ENCODE results near the gene TULP4. TPM values are rescaled to one million over a fixed set of nuclear protein-coding genes. Genes with fewer than 3 reads are reported as not detected.
"Not testable (repeated sequence)": the region's sequence is repeated elsewhere in the genome, so short reads cannot be mapped to it uniquely, and the experiment has no call there.

TULP4 gene
- total RNA-seq, 1 donor from 2014 or later = 104 TPM

GRCh38 chr6:158389193-158389919 lies 77.1 kb downstream of the TULP4 start:
- H3K9me3 ChIP-seq = peaks cover 6% of the 10 kb centered on the region
- H3K4me1 ChIP-seq = no peaks in the 10 kb centered on the region
- no peak for ATAC-seq
- H3K4me3 ChIP-seq = no peak overlapping the region
- TF ChIP-seq, protein P1, sequence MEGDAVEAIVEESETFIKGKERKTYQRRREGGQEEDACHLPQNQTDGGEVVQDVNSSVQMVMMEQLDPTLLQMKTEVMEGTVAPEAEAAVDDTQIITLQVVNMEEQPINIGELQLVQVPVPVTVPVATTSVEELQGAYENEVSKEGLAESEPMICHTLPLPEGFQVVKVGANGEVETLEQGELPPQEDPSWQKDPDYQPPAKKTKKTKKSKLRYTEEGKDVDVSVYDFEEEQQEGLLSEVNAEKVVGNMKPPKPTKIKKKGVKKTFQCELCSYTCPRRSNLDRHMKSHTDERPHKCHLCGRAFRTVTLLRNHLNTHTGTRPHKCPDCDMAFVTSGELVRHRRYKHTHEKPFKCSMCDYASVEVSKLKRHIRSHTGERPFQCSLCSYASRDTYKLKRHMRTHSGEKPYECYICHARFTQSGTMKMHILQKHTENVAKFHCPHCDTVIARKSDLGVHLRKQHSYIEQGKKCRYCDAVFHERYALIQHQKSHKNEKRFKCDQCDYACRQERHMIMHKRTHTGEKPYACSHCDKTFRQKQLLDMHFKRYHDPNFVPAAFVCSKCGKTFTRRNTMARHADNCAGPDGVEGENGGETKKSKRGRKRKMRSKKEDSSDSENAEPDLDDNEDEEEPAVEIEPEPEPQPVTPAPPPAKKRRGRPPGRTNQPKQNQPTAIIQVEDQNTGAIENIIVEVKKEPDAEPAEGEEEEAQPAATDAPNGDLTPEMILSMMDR (IDR thresholded peaks at IDR 0.05) = no peak
- H3K27me3 ChIP-seq (ENCODE audit: low read depth) = no peaks in the 10 kb centered on the region
- no peak overlapping the region for H3K27ac ChIP-seq
- intact Hi-C loops (cut with DNase I) = no loop called here
- DNase-seq = no peak
- H3K36me3 ChIP-seq = no peaks in the 10 kb centered on the region

DNA sequence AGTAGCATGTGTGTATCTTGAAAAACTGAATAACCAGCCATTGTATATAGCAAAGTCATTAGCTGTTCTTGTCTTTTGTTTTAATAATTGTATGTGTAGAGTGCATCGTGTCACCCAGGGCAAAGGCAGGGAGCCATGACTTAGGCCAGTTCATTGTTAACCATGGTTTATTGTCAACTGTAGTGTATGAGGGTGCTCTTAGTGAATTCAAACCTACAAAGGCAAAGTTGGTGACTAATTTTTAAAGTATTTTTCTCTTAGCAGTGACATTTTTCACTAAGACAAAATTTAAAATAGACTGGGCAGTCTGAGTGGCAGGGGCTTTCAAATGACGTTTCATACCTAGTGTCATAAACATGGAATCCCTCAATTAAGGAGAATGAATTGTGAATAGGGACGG lies 79.0 kb downstream of the TULP4 start:
- H3K4me1 ChIP-seq = no peaks in the 10 kb centered on the region
- H3K9me3 ChIP-seq = peaks cover 6% of the 10 kb centered on the region
- H3K27ac ChIP-seq = no peak overlapping the region
- no peak for DNase-seq
- no peak for ATAC-seq
- intact Hi-C loops (cut with DNase I) = no loop called here
- no peak overlapping the region for H3K4me3 ChIP-seq
- no peaks in the 10 kb centered on the region for H3K36me3 ChIP-seq
- H3K27me3 ChIP-seq (ENCODE audit: low read depth) = no peaks in the 10 kb centered on the region
- TF ChIP-seq, protein P1 (IDR thresholded peaks at IDR 0.05) = no peak

DNA sequence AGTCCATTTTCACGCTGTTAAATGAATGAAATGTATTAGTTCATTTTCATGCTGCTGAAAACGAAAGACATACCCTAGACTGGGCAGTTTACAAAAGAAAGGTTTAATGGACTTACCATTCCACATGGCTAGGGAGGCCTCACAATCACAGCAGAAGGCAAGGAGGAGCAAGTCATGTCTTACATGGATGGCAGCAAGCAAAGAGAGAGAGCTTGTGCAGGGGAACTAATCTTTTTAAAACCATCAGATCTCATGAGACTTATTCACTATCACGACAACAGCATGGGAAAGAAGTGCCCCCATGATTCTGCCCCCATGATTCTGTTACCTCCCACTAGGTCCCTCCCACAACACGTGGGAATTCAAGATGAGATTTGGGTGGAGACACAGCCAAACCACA lies 79.7 kb downstream of the TULP4 start:
- intact Hi-C loops (cut with DNase I); H3K27ac ChIP-seq; DNase-seq; ATAC-seq; H3K27me3 ChIP-seq (ENCODE audit: low read depth); H3K36me3 ChIP-seq; H3K4me1 ChIP-seq; H3K9me3 ChIP-seq; H3K4me3 ChIP-seq: not testable (repeated sequence)

GRCh38 chr6:158396136-158396535 lies 83.9 kb downstream of the TULP4 start:
- intact Hi-C loops (cut with DNase I) = no loop called here
- no peak for ATAC-seq
- Histone ChIP-seq H3K4me3 (no peak overlapping the region), H3K27ac (no peak overlapping the region), H3K36me3 (no peaks in the 10 kb centered on the region), H3K9me3 (peaks cover 6% of the 10 kb centered on the region), H3K4me1 (peaks cover 7% of the 10 kb centered on the region), H3K27me3 (ENCODE audit: low read depth) (no peaks in the 10 kb centered on the region)
- DNase-seq = no peak
- TF ChIP-seq, protein P1 (IDR thresholded peaks at IDR 0.05) = no peak

DNA sequence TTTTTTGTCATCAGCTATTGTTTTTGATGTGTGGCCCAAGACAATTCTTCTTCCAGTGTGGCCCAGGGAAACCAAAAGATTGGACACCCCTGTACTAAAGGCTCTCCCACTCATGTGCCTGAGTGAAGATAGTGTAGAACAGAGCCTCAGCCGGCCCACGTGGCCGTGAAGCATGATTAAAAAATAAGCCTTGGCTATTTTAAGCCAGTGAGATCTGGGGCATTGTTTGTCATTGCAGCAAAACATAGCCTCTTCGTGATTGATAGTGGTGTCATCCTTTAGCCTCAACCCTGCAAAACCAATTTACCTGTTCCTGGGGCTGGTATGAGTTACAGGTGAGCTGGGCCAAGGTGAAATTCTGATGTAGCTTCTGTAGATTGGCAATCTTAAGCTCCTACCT lies 85.3 kb downstream of the TULP4 start:
- Histone ChIP-seq H3K9me3 (peaks cover 6% of the 10 kb centered on the region), H3K27ac (no peak overlapping the region), H3K4me1 (peaks cover 7% of the 10 kb centered on the region), H3K36me3 (no peaks in the 10 kb centered on the region), H3K27me3 (ENCODE audit: low read depth) (no peaks in the 10 kb centered on the region), H3K4me3 (no peak overlapping the region)
- TF ChIP-seq, protein P1 (IDR thresholded peaks at IDR 0.05) = no peak
- intact Hi-C loops (cut with DNase I) = no loop called here
- ATAC-seq = no peak
- DNase-seq = no peak

DNA sequence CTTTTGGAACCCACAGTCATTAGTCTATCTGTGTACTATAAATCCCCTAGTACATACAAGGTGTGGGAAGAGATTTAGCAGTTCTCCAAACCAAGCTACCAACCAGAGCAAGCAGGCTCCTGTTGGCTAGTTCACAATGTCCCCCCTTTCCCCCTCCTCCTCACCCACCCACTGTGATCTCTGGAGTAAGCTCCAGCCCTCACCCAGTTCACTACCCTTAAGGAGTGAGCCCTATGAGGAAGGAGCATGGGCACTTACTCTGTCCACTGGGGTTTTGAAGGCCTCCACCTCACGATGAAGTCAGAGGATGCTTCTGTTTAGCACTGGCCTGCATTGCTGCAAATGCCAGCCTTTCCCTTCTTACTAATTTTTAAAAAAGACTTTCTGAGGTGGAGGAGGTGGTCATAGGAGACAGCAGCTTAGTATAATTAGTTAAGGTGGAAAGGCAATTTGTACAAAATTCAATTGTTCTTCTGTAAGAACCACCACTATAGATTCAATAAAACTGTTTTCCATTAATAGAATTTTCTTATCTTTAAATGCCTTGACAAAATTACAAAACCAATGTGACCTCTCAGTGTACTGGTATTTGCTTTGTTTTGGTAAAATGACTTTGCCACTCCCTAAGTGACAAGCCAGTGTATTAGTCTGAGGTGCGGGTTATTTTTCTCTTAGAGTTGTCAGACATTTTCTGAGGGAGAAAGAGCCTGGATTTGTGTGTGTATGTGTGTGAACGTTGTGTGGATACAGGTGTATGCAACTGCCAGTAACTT lies 86.2 kb downstream of the TULP4 start:
- intact Hi-C loops (cut with DNase I) = no loop called here
- TF ChIP-seq, protein P1 (IDR thresholded peaks at IDR 0.05) = no peak

More for the DNA sequence above, 86.2 kb downstream of the TULP4 start:
- ATAC-seq = no peak
- Histone ChIP-seq H3K4me3 (no peak overlapping the region), H3K36me3 (no peaks in the 10 kb centered on the region), H3K9me3 (peaks cover 5% of the 10 kb centered on the region), H3K27ac (no peak overlapping the region), H3K4me1 (peaks cover 7% of the 10 kb centered on the region), H3K27me3 (ENCODE audit: low read depth) (no peaks in the 10 kb centered on the region)
- DNase-seq = no peak
